ENCODE data around the gene GAPDHS.

GRCh38 chr19:35562336-35562735, 29.1 kb downstream of the GAPDHS start:
- no peak for TF ChIP-seq EZH2phosphoT487 (IDR thresholded peaks at IDR 0.05; ENCODE audit: borderline replicate concordance, low read length)
- no peak for TF ChIP-seq CTCF (conservative IDR thresholded peaks at IDR 0.05; ENCODE audit: low read depth, low read length)

All from PC-3 (cell line).